DMS53 treated with DMSO at 0.1 percent for 48 hours (cell line): Measurements from ENCODE around the gene CCL16.

Experiments used
- DNase-seq: peaks from one replicate; lab custom pipeline; 2025; ENCODE audit not compliant: unreplicated experiment; lab: John Stamatoyannopoulos, UW

Gene CCL16

DNA sequence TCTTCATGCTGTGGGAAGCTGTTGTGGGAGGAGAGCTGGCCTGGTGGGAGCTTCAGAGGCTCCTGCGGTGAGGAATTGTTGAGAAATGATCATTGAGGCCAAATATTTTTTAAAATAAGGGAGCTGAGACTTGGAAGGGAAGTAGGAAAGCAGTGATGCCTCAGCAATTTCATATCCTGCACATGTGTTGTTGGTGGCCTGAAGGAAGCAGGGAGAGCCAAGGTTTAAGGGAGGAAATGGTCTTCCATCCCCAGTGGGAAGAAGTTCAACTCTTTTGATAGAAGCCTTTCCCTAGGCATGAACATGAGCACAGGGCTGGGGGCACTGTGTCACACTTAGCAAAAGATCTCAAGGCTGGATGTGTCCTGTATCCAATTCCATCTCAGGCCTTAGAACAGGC lies 5.3 kb upstream of the CCL16 start, which contains the start of gene CCL14:
CCL14 (minus strand) TSS at position 87 of the 400 bp plus-strand sequence; CDS start at position 7, 80 bp downstream.
- DNase-seq, result no peak

GRCh38 chr17:35984140-35984539 lies 2.8 kb upstream of the CCL16 start:
- no peak for DNase-seq

DNA sequence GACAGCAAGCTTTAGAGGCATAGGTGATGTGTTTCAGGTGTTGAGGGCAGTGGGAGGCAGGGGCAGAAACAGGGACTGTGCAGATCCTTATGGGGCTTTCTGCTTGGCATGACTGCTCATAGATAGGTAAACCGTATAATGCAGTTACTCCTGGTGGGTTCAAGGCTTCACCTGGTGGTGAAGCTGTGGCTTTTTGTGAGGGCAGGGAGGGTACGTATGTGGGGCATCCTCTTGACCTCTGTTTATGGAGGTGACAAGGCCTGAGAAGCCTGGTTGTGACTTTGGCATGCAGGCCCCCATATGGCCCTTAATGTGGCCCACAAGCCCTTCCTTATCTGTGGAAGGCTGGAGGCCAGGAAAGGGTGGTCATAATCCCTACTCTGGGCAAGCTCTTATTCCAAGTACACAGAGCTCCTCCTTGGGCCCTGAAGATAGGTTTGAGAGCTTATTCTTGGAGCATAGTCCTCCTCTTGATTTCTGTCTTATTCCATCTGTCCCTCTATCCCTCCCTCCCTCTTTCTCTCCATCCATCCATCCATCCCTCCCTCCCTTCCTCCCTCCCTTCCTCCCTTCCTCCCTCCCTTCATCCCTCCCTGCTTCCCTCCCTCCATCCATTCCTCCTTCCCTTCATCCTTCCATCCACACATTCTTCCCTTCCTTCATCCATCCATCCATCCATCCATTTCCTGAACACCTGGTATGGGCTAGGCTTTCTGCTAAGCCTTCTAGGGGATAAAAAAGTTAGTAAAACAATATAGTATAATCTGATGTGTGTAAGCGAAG lies 1.3 kb upstream of the CCL16 start:
- no peak for DNase-seq

DNA sequence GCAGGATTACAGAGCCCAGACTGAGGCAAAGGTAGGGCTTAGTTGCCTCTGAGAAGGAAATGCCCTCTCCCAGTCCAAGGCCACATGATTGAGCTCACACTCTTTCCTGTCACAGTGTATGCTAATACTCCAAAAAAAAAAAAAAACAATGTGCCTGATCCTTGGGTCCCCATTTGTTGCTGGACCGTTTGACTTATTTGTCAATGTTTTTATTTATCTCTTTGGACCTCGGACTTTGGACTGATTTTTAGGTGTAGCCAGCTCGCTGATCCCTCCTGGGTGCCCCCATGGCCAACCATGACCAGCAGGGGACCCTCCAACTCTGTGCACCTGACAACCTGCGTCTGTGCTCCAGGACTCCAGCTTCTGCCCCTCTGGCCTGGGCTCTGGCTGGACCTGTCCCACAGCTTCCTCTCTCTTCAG lies 622 bp upstream of the CCL16 start:
- no peak for DNase-seq

GRCh38 chr17:35978346-35978745 lies 3.0 kb downstream of the CCL16 start:
- DNase-seq, result no peak

DNA sequence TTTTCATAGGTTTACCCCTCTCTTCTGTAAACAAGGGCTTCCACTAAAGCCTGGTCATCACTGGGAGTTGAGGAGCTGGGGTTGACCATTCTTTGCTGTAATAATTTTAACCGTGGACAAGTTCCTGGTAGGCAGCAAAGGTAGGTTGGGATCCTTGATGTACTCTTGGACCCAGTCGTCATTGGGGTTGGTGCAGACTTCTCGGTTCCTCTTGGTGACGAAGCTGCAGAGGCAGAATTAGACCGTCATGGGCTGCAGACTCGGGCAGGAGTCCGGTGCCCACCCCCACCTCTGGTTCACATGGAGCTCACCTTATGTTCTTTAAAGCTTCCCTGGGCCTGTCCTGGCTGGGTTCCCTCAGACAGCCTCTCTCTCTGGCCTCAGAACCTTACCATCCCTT lies 3.8 kb downstream of the CCL16 start:
- DNase-seq, result no peak

DNA sequence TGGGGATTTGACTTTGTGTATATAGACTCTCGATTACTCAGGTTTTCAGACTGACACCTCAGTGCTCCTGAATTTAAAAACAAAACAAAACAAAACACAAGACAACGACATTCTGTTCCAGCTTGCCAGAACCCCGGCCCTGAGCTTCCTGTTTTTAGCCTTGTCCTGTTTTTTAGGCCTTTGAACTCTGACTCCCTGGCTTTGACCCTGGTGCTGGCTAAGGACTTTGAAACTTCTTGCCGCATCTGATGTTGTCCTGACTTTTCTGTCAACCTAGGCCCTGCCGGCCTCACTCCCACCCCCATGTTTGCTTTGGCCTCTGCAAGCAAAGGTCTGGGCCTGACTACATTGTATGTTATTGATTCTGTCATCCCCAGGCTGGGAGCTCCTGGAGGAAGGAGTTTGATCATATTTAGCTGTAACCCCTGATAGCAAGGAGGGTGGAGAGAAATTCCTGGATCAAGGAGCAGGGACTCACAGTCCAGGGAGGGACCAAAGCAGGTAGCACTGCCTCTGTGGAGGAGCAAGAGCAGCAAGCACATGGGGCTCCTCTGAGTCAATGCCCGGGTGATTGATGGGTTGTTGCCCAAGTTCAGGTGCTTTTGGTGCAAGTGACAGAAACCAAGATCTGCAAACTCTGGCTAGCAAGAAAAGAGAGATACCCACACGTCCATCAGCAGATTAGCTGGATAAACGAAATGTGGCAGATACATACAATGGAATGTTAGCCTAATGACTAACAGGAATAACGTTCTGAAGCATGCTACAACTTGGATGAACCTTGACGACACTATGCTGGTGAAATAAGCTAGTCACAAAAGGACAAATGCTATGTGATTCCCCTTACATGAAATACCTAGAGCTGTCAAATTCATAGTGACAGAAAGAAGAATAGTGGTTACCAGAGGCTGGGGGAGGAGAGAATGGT lies 7.7 kb downstream of the CCL16 start:
- no peak for DNase-seq

- no peak for DNase-seq
These were observed 8.4 kb downstream of the CCL16 start for GRCh38 chr17:35972945-35973332.

DNA sequence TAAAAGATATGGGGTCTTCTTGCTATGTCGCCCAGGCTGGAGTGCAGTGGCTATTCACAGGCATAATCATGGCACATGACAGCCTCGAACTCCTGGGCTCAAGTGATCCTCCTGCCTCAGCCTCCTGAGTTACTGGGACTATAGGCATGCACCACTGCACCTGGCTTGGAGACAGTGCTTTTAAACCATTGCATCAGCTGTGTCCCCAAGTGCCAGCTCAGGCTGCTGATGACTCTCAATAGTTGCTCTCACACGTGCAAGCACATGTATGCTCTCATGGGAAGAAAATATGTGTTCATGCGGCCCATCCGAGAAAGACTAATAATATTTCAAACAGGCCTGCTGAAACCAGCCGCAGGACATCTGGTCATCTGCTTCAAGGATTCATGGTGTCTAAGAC lies 8.8 kb downstream of the CCL16 start:
- DNase-seq, result no peak

DNA sequence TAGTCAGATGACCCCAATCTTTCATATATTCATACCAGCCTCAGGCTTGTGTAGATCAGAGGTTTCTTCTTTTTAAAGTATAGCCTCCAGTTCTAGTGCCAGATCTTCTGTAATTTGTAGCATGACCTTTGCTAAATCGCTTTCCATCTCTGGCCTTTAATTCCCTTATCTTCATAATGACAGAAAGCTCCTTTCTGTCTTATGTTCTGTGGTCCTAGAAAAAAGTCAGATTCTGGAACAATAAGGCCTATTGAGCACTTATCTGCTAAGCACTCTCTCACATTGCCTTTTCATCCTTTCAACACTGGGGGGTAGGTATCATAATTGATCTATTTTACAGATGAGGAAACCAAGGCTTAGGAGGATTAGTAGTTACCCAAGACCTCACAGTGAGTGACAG lies 9.2 kb downstream of the CCL16 start:
- no peak for DNase-seq

DNA sequence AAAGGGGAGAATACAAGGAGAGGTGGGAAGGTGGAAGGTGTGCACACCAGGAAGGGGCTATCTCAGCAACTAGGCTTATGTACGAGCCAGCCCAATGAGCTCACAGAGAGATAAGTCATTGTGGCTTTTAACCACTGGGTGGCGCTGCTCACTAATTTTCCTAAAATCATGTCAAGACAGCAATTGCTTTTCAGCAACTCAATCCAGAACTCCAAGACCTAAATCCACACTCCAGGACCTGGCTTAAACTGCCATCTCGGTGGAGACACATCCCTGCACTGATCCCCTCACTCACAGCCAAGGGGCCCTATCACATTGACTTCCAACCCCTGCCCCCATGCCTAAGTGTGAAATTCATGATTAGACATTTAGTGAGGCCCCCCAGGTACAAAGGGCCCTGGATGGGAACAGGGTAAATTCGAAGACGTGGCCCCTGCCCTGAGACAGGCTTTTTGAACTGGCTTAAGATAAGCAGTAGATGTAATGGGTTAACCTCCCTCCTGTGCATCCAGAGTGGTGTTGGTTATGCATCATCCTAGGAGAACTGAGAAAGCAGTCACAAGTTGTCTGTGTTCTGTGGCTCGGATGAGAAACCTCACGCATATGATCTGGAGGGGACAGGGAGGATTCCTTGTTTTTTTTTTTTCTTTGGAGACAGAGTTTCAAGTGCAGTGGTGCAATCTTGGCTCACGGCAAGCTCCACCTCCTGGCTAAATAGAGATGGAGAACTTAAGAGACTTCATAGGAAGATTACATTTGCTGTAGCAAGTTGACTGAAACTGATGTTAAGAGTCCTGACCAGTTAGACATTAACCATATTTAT lies 11.5 kb downstream of the CCL16 start:
- peak; percentile 71 for DNase-seq

DNA sequence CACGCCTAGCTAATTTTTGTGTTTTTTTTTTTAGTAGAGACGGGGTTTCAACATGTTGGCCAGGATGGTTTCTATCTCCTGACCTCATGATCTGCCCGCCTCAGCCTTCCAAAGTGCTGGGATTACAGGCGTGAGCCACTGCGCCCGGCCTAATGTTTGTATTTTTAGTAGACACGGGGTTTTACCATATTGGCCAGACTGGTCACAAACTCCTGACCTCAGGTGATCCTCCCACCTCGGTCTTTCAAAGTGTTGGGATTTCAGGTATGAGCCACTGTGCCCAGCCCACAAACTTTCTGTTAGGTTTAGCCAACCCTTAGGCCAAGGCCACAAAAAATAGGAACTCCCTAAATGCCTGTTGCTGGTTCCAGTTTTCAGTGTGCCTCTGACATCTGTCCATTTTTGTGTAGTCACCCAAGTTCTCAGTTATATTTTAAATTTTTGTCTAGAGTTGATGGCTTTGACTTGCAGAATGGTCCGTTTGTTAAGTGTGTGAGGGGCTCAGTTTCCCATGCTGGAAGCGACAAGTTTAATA lies 12.7 kb downstream of the CCL16 start:
- no peak for DNase-seq

DNA sequence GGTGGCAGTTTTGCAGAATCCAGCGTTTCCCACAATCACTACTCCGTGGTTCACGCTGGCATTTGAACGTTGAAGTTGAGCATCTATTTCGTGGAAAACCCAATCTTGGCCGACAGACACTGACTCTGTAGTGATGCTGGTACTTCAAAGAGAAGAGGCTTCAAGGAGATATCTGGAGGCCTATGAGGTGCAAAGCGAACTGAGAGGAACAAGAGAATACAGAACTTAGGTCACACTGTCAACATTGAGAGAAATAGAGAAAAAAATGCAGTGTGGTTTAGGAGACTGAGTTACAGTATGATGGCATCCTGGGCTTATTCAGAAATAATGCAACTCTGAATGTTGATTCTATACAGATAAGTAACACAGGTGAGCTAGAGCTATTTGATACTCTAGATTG lies 16.0 kb downstream of the CCL16 start:
- no peak for DNase-seq

- DNase-seq, result no peak
These were observed 17.6 kb downstream of the CCL16 start for GRCh38 chr17:35963663-35964062.

GRCh38 chr17:35953720-35954119 lies 27.6 kb downstream of the CCL16 start:
- DNase-seq, result no peak

- DNase-seq, result no peak
These were observed 31.9 kb downstream of the CCL16 start for GRCh38 chr17:35949401-35949800.

GRCh38 chr17:35948092-35948491 lies 33.2 kb downstream of the CCL16 start:
- no peak for DNase-seq

GRCh38 chr17:35947156-35947585 lies 34.1 kb downstream of the CCL16 start:
- DNase-seq, result peak; percentile 33

DNA sequence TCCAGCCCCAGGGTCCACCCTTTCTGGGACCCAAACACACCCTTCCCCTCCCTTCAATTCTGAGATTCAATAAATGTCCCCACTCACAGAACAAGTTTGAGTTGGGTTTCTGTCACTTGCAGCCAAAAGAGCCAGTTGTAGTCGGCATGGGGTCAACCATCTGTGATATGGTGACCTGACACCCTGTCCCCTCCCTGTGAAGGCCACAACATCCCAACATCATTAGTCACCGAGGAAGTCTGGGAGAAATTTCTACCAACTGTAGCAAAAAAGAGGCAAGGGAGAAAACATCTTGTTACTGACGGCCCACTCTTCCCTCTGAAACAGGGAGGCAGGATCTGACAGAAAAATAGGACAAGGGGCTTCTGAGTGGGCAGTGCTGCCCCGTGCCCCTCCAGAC lies 37.1 kb downstream of the CCL16 start:
- DNase-seq, result no peak

- DNase-seq, result no peak
These were observed 37.8 kb downstream of the CCL16 start, which contains the start of gene LYZL6 for GRCh38 chr17:35943537-35943936. Gene LYZL6 (minus strand): TSS chr17:35943713. CDS start chr17:35939356, 4,357 bp downstream.
